Skeletal muscle cell (primary cell): ENCODE measurements around the gene RAET1L.
A peak's percentile ranks its signal among the peaks of the same experiment; 100 is the strongest.
"Not testable (repeated sequence)": the region's sequence is repeated elsewhere in the genome, so short reads cannot be mapped to it uniquely, and the experiment has no call there.

Experiments used
- DNase-seq: peaks from one replicate; pipeline ENCODE4 v3.0.0-alpha.2; 2010; ENCODE audit warnings: low read depth
- H3K4me3 ChIP-seq: 2 replicates; pipeline ENCODE4 v1.5.1; 2011; ENCODE audit warnings: low read depth, mild to moderate bottlenecking, control low read depth, low read length, moderate library complexity

The RAET1L gene

GRCh38 chr6:150021870-150022269 lies 3.5 kb downstream of the RAET1L start:
- H3K4me3 ChIP-seq, DNase-seq: not testable (repeated sequence)

- no peak for DNase-seq
- H3K4me3 ChIP-seq = no peak overlapping the region
These were observed 6.3 kb downstream of the RAET1L start for GRCh38 chr6:150018846-150019580.

- not testable (repeated sequence) for H3K4me3 ChIP-seq, DNase-seq
These were observed 8.2 kb downstream of the RAET1L start for GRCh38 chr6:150017186-150017521.

GRCh38 chr6:150016324-150017185 lies 8.8 kb downstream of the RAET1L start:
- DNase-seq = no peak

GRCh38 chr6:150015281-150016001 lies 9.9 kb downstream of the RAET1L start:
- H3K4me3 ChIP-seq, DNase-seq: not testable (repeated sequence)

More at GRCh38 chr6:150016324-150017185, 8.8 kb downstream of the RAET1L start:
- H3K4me3 ChIP-seq = no peak overlapping the region

- not testable (repeated sequence) for DNase-seq, H3K4me3 ChIP-seq
These were observed 10.6 kb downstream of the RAET1L start for GRCh38 chr6:150014623-150015280.

GRCh38 chr6:150013785-150014622 lies 11.3 kb downstream of the RAET1L start:
- H3K4me3 ChIP-seq, DNase-seq: not testable (repeated sequence)

GRCh38 chr6:150012846-150013784 lies 12.2 kb downstream of the RAET1L start:
- H3K4me3 ChIP-seq, DNase-seq: not testable (repeated sequence)

GRCh38 chr6:150008588-150008987 lies 16.7 kb downstream of the RAET1L start:
- H3K4me3 ChIP-seq = no peak overlapping the region
- DNase-seq = no peak

- DNase-seq = no peak
- no peak overlapping the region for H3K4me3 ChIP-seq
These were observed 18.3 kb downstream of the RAET1L start for GRCh38 chr6:150006961-150007464.

- H3K4me3 ChIP-seq = peak overlapping the region; percentile 68
- no peak for DNase-seq
These were observed 19.3 kb downstream of the RAET1L start for GRCh38 chr6:150005761-150006651.

- peak; percentile 58 for DNase-seq
- H3K4me3 ChIP-seq = peak overlapping the region; percentile 68
These were observed 20.3 kb downstream of the RAET1L start for GRCh38 chr6:150004783-150005717.

GRCh38 chr6:150004101-150004782 lies 21.1 kb downstream of the RAET1L start:
- DNase-seq = no peak
- peak overlapping the region; percentile 68 for H3K4me3 ChIP-seq

- not testable (repeated sequence) for DNase-seq, H3K4me3 ChIP-seq
These were observed 21.7 kb downstream of the RAET1L start for GRCh38 chr6:150003599-150003998.

GRCh38 chr6:150002710-150003109 lies 22.6 kb downstream of the RAET1L start:
- no peak for DNase-seq
- no peak overlapping the region for H3K4me3 ChIP-seq
